ENCODE measurements around the gene ANAPC4. TPM values are rescaled to one million over a fixed set of nuclear protein-coding genes. Genes with fewer than 3 reads are reported as not detected.
"Not testable (repeated sequence)": the region's sequence is repeated elsewhere in the genome, so short reads cannot be mapped to it uniquely, and the experiment has no call there.

ANAPC4 gene
- total RNA-seq, result 10 to 100 TPM; 23.1 to 27.3 TPM

DNA sequence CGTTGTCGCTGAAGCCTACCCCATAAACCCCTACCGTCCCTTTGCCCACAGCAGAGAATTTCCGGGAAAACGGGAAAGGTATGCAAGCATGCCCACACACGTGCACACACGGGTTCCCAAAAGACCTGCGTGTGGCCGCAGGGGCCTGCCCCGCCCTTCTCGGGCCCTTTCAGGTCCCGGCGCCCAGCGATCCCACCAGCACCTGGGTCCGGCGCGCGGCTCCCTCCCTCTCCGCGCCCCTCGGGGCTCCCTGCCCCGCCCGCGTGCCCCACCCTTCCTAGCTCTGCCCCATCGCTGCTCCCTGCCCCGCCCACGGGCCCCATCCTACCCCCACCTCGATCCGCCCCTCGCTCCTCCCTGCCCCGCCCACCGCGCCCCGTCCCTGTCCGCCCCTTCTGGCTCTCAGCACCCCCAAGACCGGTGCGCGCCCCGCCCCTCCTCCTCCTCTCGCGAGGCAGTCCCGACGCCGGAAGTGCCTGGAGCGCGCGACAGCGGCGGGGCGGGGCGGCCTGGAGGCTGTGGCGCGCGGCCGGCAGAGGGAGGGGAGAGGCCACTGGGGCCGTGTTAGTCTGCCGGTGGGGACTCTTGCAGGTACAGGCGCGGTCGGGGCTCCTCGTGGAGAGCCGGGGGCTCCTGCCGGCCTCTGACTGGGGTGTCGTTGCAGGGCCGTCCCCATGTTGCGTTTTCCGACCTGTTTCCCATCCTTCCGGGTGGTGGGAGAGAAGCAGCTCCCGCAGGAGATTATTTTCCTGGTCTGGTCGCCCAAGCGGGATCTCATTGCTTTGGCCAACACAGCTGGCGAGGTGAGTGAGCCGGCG lies at the start of gene ANAPC4:
Gene ANAPC4, plus strand, starts transcription at position 510 of the 818 bp plus-strand sequence. Its CDS starts 165 bp downstream, at position 675.
- Mint-ChIP-seq H3K27ac (peak within 1 kb of the TSS; percentile 78), H3K36me3 (ENCODE audit: low read depth) (peaks cover 4% of the 10 kb centered on the region), H3K27me3 (ENCODE audit: low read depth) (no peaks in the 10 kb centered on the region), H3K4me3 (no peak within 1 kb of the TSS), H3K4me1 (ENCODE audit: low read depth) (peaks cover 9% of the 10 kb centered on the region), H3K9me3 (no peaks in the 10 kb centered on the region)
- DNase-seq, result peak; percentile 95
- intact Hi-C loops (cut with micrococcal nuclease), result loop anchor here (1.0 to 5.0 kb wide), 7 partner anchors 56 to 793 kb away; partner anchors contain the start of genes DHX15, PI4K2B, SEL1L3 and SEPSECS
- CTCF ChIA-PET, result interaction anchor here (0.5 to 1.9 kb wide), 5 partner anchors 9 to 200 kb away, joined by 4 to 6 read pairs (median 5); partner anchors contain the start of genes PI4K2B and ZCCHC4

- peaks cover 17% of the 10 kb centered on the region for H3K4me1 Mint-ChIP-seq (ENCODE audit: low read depth)
- H3K4me3 Mint-ChIP-seq; intact Hi-C loops (cut with micrococcal nuclease); H3K9me3 Mint-ChIP-seq; H3K27me3 Mint-ChIP-seq (ENCODE audit: low read depth); H3K36me3 Mint-ChIP-seq (ENCODE audit: low read depth); H3K27ac Mint-ChIP-seq; DNase-seq: not testable (repeated sequence)
- CTCF ChIA-PET, result interaction anchor here (1.9 kb wide), 1 partner anchor 16 kb away, joined by 8 read pairs; the partner anchor contains the start of gene ZCCHC4
These were observed 48.6 kb upstream of the ANAPC4 start for GRCh38 chr4:25328463-25328862.

DNA sequence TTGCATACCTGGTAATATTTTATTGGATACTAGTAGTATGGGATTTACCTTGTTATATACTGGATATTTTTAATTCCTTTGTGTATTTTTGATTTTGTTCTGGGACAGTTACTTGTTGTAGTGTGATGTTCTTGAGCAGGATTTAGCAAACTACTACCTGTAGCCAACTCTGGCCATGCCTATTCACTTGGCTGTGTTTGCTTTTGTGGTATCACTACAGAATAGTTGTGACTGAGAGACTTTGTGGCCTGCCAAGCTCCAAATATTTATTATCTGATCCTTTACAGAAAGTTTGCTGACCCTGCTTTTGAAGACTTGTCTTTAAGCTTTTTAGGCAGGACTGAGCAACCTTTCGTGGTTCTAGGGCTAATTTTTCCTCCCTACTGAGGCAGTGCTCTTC lies 46.7 kb upstream of the ANAPC4 start:
- Mint-ChIP-seq H3K36me3 (ENCODE audit: low read depth) (peaks cover 10% of the 10 kb centered on the region), H3K4me3 (no peak overlapping the region), H3K27me3 (ENCODE audit: low read depth) (no peaks in the 10 kb centered on the region), H3K9me3 (no peaks in the 10 kb centered on the region), H3K4me1 (ENCODE audit: low read depth) (peaks cover 17% of the 10 kb centered on the region), H3K27ac (no peak overlapping the region)
- intact Hi-C loops (cut with micrococcal nuclease), result no loop called here
- no peak for DNase-seq
- CTCF ChIA-PET, result interaction anchor here (0.8 to 3.8 kb wide), 2 partner anchors 18 to 35 kb away, joined by 4 to 32 read pairs; partner anchors contain the start of gene ZCCHC4

GRCh38 chr4:25330905-25331808 lies 45.9 kb upstream of the ANAPC4 start:
- Mint-ChIP-seq H3K4me3 (peak overlapping the region; percentile 53), H3K9me3 (no peaks in the 10 kb centered on the region), H3K27me3 (ENCODE audit: low read depth) (no peaks in the 10 kb centered on the region), H3K4me1 (ENCODE audit: low read depth) (peaks cover 17% of the 10 kb centered on the region), H3K27ac (peak overlapping the region; percentile 62), H3K36me3 (ENCODE audit: low read depth) (peaks cover 10% of the 10 kb centered on the region)
- intact Hi-C loops (cut with micrococcal nuclease), result loop anchor here (1.0 kb wide), 1 partner anchor 10 kb away; no protein-coding TSS in a partner anchor
- CTCF ChIA-PET, result interaction anchor here (0.8 to 3.8 kb wide), 7 partner anchors 12 to 98 kb away, joined by 3 to 32 read pairs (median 3); partner anchors contain the start of genes PI4K2B and ZCCHC4
- no peak for DNase-seq

DNA sequence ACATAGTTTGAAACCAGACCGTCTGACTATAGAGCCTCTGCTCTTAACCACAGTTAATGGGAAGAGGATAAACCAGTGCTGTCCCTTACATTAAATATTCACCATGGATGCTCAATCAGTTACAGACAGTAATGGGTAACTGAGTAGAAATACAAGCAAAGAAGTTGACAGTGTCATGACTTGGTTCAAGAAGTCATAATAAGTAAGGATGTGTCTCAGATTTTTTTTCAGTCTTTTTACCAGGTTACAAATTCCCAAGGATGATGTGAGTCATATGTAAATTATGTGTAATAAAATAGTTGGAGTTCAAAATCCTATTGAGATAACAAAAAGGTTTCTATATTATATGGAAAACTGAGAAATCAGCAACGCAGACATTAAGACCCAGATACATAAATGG lies 33.4 kb upstream of the ANAPC4 start:
- intact Hi-C loops (cut with micrococcal nuclease), result no loop called here
- H3K27ac Mint-ChIP-seq, result no peak overlapping the region
- H3K4me1 Mint-ChIP-seq (ENCODE audit: low read depth), result peaks cover 6% of the 10 kb centered on the region
- H3K9me3 Mint-ChIP-seq, result no peaks in the 10 kb centered on the region
- H3K4me3 Mint-ChIP-seq, result no peak overlapping the region
- CTCF ChIA-PET, result no interaction called here
- no peaks in the 10 kb centered on the region for H3K27me3 Mint-ChIP-seq (ENCODE audit: low read depth)
- H3K36me3 Mint-ChIP-seq (ENCODE audit: low read depth), result peaks cover 13% of the 10 kb centered on the region
- no peak for DNase-seq

- H3K27me3 Mint-ChIP-seq (ENCODE audit: low read depth), result no peaks in the 10 kb centered on the region
- intact Hi-C loops (cut with micrococcal nuclease), result loop anchor here (2.0 kb wide), 1 partner anchor 25 kb away; no protein-coding TSS in a partner anchor
- peaks cover 7% of the 10 kb centered on the region for H3K36me3 Mint-ChIP-seq (ENCODE audit: low read depth)
- no peaks in the 10 kb centered on the region for H3K9me3 Mint-ChIP-seq
- DNase-seq, result no peak
- no peak overlapping the region for H3K27ac Mint-ChIP-seq
- H3K4me1 Mint-ChIP-seq (ENCODE audit: low read depth), result peaks cover 6% of the 10 kb centered on the region
- CTCF ChIA-PET, result interaction anchor here (2.0 kb wide), 1 partner anchor 33 kb away, joined by 9 read pairs; the partner anchor contains the start of gene ZCCHC4
- no peak overlapping the region for H3K4me3 Mint-ChIP-seq
These were observed 31.3 kb upstream of the ANAPC4 start for GRCh38 chr4:25345744-25346143.

DNA sequence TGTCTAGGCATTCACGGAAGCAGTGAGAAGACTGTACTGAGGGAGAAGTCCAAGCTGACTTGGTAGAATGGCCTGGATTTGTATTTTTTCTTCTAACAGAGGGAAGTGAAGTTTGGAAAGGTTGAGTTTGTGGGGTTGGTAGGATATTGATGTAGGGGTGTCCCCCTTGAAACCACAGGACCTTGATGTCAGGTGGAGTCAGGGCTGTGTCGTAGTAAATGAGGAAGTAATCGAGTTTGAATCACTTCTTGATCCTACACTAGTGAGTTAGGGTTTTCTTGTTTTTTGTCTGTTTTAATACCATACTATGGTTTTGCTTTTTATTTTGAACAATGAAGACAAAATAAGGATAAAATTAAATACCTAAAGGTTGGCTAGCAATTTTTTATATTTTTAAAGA lies 30.1 kb upstream of the ANAPC4 start:
- Mint-ChIP-seq H3K36me3 (ENCODE audit: low read depth) (peaks cover 8% of the 10 kb centered on the region), H3K9me3 (no peaks in the 10 kb centered on the region), H3K27me3 (ENCODE audit: low read depth) (no peaks in the 10 kb centered on the region), H3K27ac (no peak overlapping the region), H3K4me3 (no peak overlapping the region), H3K4me1 (ENCODE audit: low read depth) (peaks cover 6% of the 10 kb centered on the region)
- DNase-seq, result peak; percentile 11
- CTCF ChIA-PET, result interaction anchor here (1.2 to 2.0 kb wide), 2 partner anchors 20 to 35 kb away, joined by 4 to 9 read pairs; partner anchors contain the start of gene ZCCHC4
- intact Hi-C loops (cut with micrococcal nuclease), result loop anchor here (2.0 kb wide), 1 partner anchor 26 kb away; no protein-coding TSS in a partner anchor

DNA sequence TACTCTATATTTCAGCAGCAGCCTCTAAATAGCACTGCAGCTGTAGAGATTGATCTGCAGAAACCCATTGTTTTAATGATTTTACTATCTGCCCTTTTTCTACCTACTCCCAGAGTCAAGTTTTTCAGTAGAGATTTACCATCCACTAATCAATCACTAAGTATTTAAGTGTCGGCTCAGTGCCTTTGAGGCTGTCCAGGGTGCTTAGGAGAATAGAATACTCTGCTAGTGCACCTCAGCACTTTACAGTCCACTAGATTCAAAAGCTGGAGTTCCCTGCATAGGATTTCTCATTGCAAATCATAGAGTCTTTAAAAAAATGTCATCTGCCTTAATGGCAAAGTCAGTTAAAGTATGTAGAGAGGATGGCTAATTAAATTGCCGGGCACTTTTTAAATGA lies 29.6 kb upstream of the ANAPC4 start:
- peaks cover 6% of the 10 kb centered on the region for H3K4me1 Mint-ChIP-seq (ENCODE audit: low read depth)
- no peak for DNase-seq
- no peak overlapping the region for H3K4me3 Mint-ChIP-seq
- no peaks in the 10 kb centered on the region for H3K27me3 Mint-ChIP-seq (ENCODE audit: low read depth)
- peaks cover 11% of the 10 kb centered on the region for H3K36me3 Mint-ChIP-seq (ENCODE audit: low read depth)
- CTCF ChIA-PET, result interaction anchor here (1.2 kb wide), 1 partner anchor 20 kb away, joined by 4 read pairs; no protein-coding TSS in a partner anchor
- no peaks in the 10 kb centered on the region for H3K9me3 Mint-ChIP-seq
- H3K27ac Mint-ChIP-seq, result no peak overlapping the region
- intact Hi-C loops (cut with micrococcal nuclease), result loop anchor here (2.0 kb wide), 1 partner anchor 27 kb away; no protein-coding TSS in a partner anchor

DNA sequence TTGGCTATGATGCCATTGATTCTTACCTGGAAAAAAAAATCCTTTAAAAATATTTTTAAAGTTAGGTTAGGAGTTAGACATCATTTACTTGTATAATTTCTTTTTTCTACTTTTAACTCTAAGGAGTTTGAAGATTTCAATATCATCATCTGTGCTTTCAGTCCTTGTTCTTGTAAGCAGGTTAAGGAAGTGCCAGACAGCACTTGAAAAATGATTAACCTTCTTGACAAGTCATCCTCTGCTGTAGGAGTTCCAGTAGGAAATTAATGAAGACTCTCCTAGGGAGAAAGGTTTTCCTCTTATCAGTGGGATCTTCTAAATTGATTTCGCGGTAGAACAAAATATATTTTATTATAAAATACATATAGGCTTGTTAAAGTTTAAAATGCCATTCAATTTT lies 29.1 kb upstream of the ANAPC4 start:
- no peak for DNase-seq
- no peaks in the 10 kb centered on the region for H3K9me3 Mint-ChIP-seq
- no peak overlapping the region for H3K27ac Mint-ChIP-seq
- H3K4me3 Mint-ChIP-seq, result no peak overlapping the region
- H3K36me3 Mint-ChIP-seq (ENCODE audit: low read depth), result peaks cover 10% of the 10 kb centered on the region
- no peaks in the 10 kb centered on the region for H3K27me3 Mint-ChIP-seq (ENCODE audit: low read depth)
- peaks cover 6% of the 10 kb centered on the region for H3K4me1 Mint-ChIP-seq (ENCODE audit: low read depth)
- CTCF ChIA-PET, result interaction anchor here (1.2 kb wide), 1 partner anchor 19 kb away, joined by 4 read pairs; no protein-coding TSS in a partner anchor
- intact Hi-C loops (cut with micrococcal nuclease), result loop anchor here (2.0 kb wide), 1 partner anchor 27 kb away; no protein-coding TSS in a partner anchor

- Mint-ChIP-seq H3K27ac (no peak overlapping the region), H3K4me1 (ENCODE audit: low read depth) (peaks cover 6% of the 10 kb centered on the region), H3K4me3 (no peak overlapping the region), H3K9me3 (no peaks in the 10 kb centered on the region), H3K36me3 (ENCODE audit: low read depth) (peaks cover 8% of the 10 kb centered on the region), H3K27me3 (ENCODE audit: low read depth) (no peaks in the 10 kb centered on the region)
- DNase-seq, result no peak
- CTCF ChIA-PET, result interaction anchor here (0.6 kb wide), 1 partner anchor 16 kb away, joined by 5 read pairs; no protein-coding TSS in a partner anchor
- intact Hi-C loops (cut with micrococcal nuclease), result no loop called here
These were observed 26.5 kb upstream of the ANAPC4 start for GRCh38 chr4:25350561-25350960.

DNA sequence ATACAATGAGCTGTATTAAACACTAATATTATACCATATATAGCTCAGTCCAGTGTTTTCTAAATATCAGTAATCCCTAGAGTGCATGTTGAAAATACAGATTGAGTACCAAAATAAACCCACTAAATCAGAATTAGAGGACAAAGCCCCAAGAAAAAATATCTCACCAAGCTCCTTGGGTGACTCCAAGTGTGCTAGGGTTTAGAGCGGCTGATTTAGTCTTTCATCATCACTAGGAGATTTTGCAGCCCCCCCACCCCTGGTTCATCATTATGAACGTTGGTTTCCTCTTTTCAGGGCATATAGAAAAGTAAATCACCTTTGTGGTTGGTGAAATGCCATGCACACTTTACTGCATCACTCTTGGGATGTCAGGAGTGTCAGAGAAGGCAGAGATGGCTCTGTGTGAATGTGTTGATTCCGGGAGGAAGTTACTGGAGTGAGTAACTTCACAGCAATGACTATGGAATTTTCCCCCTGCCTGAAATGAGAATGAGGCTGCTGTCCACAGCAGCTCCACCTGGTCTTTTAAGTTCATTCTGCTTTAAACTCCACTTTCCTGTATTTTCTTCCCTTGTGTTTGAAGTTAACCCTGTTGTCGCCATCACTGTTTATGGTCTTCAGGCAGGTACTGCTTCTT lies 25.2 kb upstream of the ANAPC4 start:
- Mint-ChIP-seq H3K27ac (no peak overlapping the region), H3K4me3 (no peak overlapping the region), H3K4me1 (ENCODE audit: low read depth) (peaks cover 2% of the 10 kb centered on the region), H3K36me3 (ENCODE audit: low read depth) (peaks cover 11% of the 10 kb centered on the region), H3K9me3 (no peaks in the 10 kb centered on the region), H3K27me3 (ENCODE audit: low read depth) (no peaks in the 10 kb centered on the region)
- no peak for DNase-seq
- intact Hi-C loops (cut with micrococcal nuclease), result no loop called here
- CTCF ChIA-PET, result interaction anchor here (1.1 to 1.3 kb wide), 2 partner anchors 14 to 173 kb away, joined by 3 read pairs; no protein-coding TSS in a partner anchor

Measured in activated naive CD4-positive, alpha-beta T cell treated with anti-CD3 and anti-CD28 coated beads for 36 hours (primary cell).